Sigmoid colon (tissue), 4 donors: Measurements from ENCODE around the gene NR6A1.

ENCODE experiments used
- POLR2A ChIP-seq, 2 donors: fragments of 450-650 bp; IDR thresholded peaks; one replicate each; pipeline ENCODE4 v1.6.1; 2016; ENCODE audit warnings: antibody characterized with exemption in 2 of 2, mild to moderate bottlenecking in 2 of 2, moderate library complexity in 2 of 2
- POLR2AphosphoS5 ChIP-seq, 4 donors: sonication (generic); formaldehyde crosslinking; IDR thresholded peaks; one replicate each; pipeline ENCODE4 v1.6.1; 2017; ENCODE audit warnings: antibody characterized with exemption in 4 of 4
- TF ChIP-seq, protein P1 (sequence below), 4 experiments: fragments of 450-650 bp in 3 of 4; fragments of 200-600 bp in 1 of 4; IDR thresholded peaks; one replicate each; pipeline ENCODE4 v1.5.1; 2016 to 2019; ENCODE audit warnings: antibody characterized with exemption in 4 of 4, mild to moderate bottlenecking in 3 of 4, moderate library complexity in 2 of 4

DNA sequence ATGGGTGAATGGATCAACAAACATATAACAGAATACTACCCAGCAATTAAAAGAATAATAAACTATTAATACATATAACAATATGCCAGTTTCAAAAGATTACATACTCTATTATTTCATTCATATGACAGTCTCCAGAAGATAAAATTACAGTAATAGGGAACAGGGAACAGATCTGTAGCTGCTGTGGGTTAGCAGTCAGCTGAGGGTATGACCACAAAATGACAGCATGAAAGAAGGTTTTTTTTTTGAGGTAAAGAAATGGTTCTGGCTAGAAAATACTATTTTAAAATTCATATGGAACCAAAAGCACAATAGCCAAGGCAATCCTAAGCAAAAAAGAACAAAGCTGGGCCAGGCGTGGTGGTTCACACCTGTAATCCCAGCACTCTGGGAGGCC is 190.9 kb downstream of the NR6A1 start:
- TF ChIP-seq, protein P1, sequence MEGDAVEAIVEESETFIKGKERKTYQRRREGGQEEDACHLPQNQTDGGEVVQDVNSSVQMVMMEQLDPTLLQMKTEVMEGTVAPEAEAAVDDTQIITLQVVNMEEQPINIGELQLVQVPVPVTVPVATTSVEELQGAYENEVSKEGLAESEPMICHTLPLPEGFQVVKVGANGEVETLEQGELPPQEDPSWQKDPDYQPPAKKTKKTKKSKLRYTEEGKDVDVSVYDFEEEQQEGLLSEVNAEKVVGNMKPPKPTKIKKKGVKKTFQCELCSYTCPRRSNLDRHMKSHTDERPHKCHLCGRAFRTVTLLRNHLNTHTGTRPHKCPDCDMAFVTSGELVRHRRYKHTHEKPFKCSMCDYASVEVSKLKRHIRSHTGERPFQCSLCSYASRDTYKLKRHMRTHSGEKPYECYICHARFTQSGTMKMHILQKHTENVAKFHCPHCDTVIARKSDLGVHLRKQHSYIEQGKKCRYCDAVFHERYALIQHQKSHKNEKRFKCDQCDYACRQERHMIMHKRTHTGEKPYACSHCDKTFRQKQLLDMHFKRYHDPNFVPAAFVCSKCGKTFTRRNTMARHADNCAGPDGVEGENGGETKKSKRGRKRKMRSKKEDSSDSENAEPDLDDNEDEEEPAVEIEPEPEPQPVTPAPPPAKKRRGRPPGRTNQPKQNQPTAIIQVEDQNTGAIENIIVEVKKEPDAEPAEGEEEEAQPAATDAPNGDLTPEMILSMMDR (IDR thresholded peaks at IDR 0.05), result no peak
- TF ChIP-seq POLR2A (IDR thresholded peaks at IDR 0.05) (no peak), POLR2AphosphoS5 (IDR thresholded peaks at IDR 0.05) (no peak)
